ENCODE measurements around the gene PLA2G4A. TPM values are rescaled to one million over a fixed set of nuclear protein-coding genes. Genes with fewer than 3 reads are reported as not detected.

PLA2G4A gene
- polyA plus RNA-seq, 1 experiment: 0.48 TPM

DNA sequence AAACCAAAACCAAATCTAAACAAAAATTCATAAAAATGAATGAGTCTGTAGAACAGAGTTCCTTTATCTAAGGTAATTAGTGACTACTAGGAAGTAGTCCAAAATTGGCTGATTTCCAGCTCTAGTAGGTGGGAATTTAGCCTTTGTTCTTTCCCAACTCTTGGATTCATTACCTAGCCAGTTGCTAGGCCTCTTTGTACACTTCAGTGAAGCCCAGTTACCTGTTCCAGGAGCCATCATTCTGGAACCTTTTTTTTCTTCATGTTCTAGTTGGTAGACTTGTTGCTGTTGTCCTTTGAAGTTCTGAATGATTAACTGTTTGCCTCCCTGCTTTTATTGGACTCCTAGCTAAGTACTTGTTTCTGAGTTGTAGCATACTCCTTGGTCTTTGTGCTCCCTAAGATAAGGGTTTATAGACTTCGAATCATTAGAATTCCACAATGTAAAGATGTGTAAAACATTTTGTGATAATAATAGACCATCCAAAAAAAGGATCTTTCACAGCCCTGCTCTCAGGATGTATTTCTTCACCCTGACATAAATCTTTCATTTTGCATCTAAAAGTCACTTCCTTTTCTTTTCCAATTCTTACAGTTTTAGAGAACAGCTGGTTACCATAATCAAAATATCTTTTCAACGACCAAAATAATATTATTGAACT is 9.8 kb downstream of the PLA2G4A start:
- TF ChIP-seq CTCF (IDR thresholded peaks at IDR 0.05; ENCODE audit: insufficient read depth, low read depth, low read length): no peak
- no peaks in the 10 kb centered on the region for H3K36me3 ChIP-seq (ENCODE audit: control insufficient read depth, insufficient read depth, low read length)
- ChIA-PET POLR2A (no interaction called here), CTCF (no interaction called here)
- no peaks in the 10 kb centered on the region for H3K27me3 ChIP-seq (ENCODE audit: control insufficient read depth, insufficient read depth, low read length)
- DNase-seq (ENCODE audit: low read depth): no peak
- no peak overlapping the region for H3K4me3 ChIP-seq (ENCODE audit: low read depth, low read length)

GRCh38 chr1:186839041-186839400 is 10.3 kb downstream of the PLA2G4A start:
- H3K27me3 ChIP-seq (ENCODE audit: control insufficient read depth, insufficient read depth, low read length): no peaks in the 10 kb centered on the region
- H3K4me3 ChIP-seq (ENCODE audit: low read depth, low read length): no peak overlapping the region
- no peak for DNase-seq (ENCODE audit: low read depth)
- CTCF ChIA-PET: no interaction called here
- POLR2A ChIA-PET: no interaction called here
- TF ChIP-seq CTCF (IDR thresholded peaks at IDR 0.05; ENCODE audit: insufficient read depth, low read depth, low read length): no peak
- no peaks in the 10 kb centered on the region for H3K36me3 ChIP-seq (ENCODE audit: control insufficient read depth, insufficient read depth, low read length)

DNA sequence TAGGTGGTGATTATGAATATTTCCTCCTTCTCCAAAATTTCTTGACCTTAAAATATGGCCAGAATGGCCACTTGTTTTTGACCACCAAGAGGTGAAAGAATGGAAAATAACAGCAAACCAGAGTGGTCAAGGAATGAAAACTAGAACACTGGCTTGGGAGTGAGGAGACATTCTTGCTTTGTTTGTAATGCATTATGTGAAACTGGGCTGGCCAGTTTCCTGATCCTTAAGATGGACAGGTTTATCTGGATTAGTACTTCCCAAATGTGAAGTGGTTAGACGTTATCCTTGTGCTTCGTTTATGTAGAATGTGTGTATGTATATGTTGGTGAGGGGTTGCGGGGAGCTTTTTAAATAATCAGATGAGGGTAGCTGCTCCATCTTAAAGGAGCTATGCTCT is 12.8 kb downstream of the PLA2G4A start:
- ChIA-PET POLR2A (interaction anchor here (0.6 kb wide), 1 partner anchor 416 kb away, joined by 4 read pairs; no protein-coding TSS in a partner anchor), CTCF (no interaction called here)
- H3K4me3 ChIP-seq (ENCODE audit: low read depth, low read length): no peak overlapping the region
- H3K36me3 ChIP-seq (ENCODE audit: control insufficient read depth, insufficient read depth, low read length): no peaks in the 10 kb centered on the region
- DNase-seq (ENCODE audit: low read depth): no peak
- TF ChIP-seq CTCF (IDR thresholded peaks at IDR 0.05; ENCODE audit: insufficient read depth, low read depth, low read length): no peak
- no peaks in the 10 kb centered on the region for H3K27me3 ChIP-seq (ENCODE audit: control insufficient read depth, insufficient read depth, low read length)

GRCh38 chr1:186842547-186842946 is 13.8 kb downstream of the PLA2G4A start:
- CTCF ChIA-PET: no interaction called here
- POLR2A ChIA-PET: no interaction called here
- Histone ChIP-seq H3K4me3 (ENCODE audit: low read depth, low read length) (no peak overlapping the region), H3K27me3 (ENCODE audit: control insufficient read depth, insufficient read depth, low read length) (no peaks in the 10 kb centered on the region), H3K36me3 (ENCODE audit: control insufficient read depth, insufficient read depth, low read length) (no peaks in the 10 kb centered on the region)
- DNase-seq (ENCODE audit: low read depth): no peak
- no peak for TF ChIP-seq CTCF (IDR thresholded peaks at IDR 0.05; ENCODE audit: insufficient read depth, low read depth, low read length)

DNA sequence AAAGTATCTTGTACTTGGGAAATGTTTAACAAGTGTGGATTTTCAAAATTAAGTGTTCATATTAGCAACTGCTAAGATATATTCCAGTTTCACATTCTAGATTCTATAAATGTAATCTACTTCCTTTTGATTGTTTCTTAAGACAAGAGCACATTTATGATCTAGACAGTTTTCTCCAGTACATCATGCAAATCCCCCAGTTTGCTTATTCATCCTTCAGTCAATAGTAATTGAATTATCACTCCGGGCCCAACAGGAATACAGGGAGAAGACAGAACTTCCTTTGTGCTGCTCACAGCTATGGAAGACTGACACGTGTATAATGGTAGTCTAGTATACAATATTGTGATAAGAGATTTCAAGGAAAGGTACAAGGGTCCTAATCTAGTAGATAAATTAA is 14.5 kb downstream of the PLA2G4A start:
- POLR2A ChIA-PET: no interaction called here
- Histone ChIP-seq H3K36me3 (ENCODE audit: control insufficient read depth, insufficient read depth, low read length) (no peaks in the 10 kb centered on the region), H3K27me3 (ENCODE audit: control insufficient read depth, insufficient read depth, low read length) (no peaks in the 10 kb centered on the region), H3K4me3 (ENCODE audit: low read depth, low read length) (no peak overlapping the region)
- TF ChIP-seq CTCF (IDR thresholded peaks at IDR 0.05; ENCODE audit: insufficient read depth, low read depth, low read length): no peak
- DNase-seq (ENCODE audit: low read depth): no peak
- CTCF ChIA-PET: interaction anchor here (1.2 kb wide), 1 partner anchor 9 kb away, joined by 3 read pairs; no protein-coding TSS in a partner anchor
